Activated CD4-positive, alpha-beta T cell treated with anti-CD3 and anti-CD28 coated beads, Interleukin-2, Interleukin-6, amounts not matched to agents 100 ng/mL and 50 ng/mL, durations not matched to agents 16 hours and 8 hours (primary cell): ENCODE results near the gene S1PR2.
"Not testable (repeated sequence)": the region's sequence is repeated elsewhere in the genome, so short reads cannot be mapped to it uniquely, and the experiment has no call there.

Experiments used
- DNase-seq: peaks from one replicate; pipeline ENCODE4 v3.0.0-alpha.2; 2020

Gene S1PR2

GRCh38 chr19:10252707-10253106 is 21.6 kb upstream of the S1PR2 start:
- DNase-seq = no peak

- DNase-seq = peak; percentile 98
Measured at GRCh38 chr19:10251792-10252694, 20.9 kb upstream of the S1PR2 start, which contains the start of gene MRPL4. Gene MRPL4, plus strand, starts transcription at chr19:10252214. Its CDS starts 40 bp downstream, at chr19:10252254.

GRCh38 chr19:10246511-10246910 is 15.4 kb upstream of the S1PR2 start:
- DNase-seq = no peak

GRCh38 chr19:10245189-10245939 is 14.2 kb upstream of the S1PR2 start:
- no peak for DNase-seq

GRCh38 chr19:10243606-10244005 is 12.5 kb upstream of the S1PR2 start:
- DNase-seq = no peak

GRCh38 chr19:10241826-10242449 is 10.8 kb upstream of the S1PR2 start:
- DNase-seq = not testable (repeated sequence)

- no peak for DNase-seq
Measured at GRCh38 chr19:10238172-10238783, 7.1 kb upstream of the S1PR2 start.

GRCh38 chr19:10237702-10238101 is 6.6 kb upstream of the S1PR2 start:
- no peak for DNase-seq

GRCh38 chr19:10235409-10235808 is 4.3 kb upstream of the S1PR2 start:
- DNase-seq = not testable (repeated sequence)

- no peak for DNase-seq
Measured at GRCh38 chr19:10235003-10235402, 3.9 kb upstream of the S1PR2 start.

- no peak for DNase-seq
Measured at GRCh38 chr19:10233946-10234345, 2.8 kb upstream of the S1PR2 start.

- no peak for DNase-seq
Measured at GRCh38 chr19:10231612-10232228, 589 bp upstream of the S1PR2 start.

GRCh38 chr19:10230173-10230860 is 814 bp downstream of the S1PR2 start:
- DNase-seq = peak; percentile 34

GRCh38 chr19:10228920-10229319 is 2.2 kb downstream of the S1PR2 start:
- peak; percentile 54 for DNase-seq

GRCh38 chr19:10228393-10228792 is 2.7 kb downstream of the S1PR2 start:
- DNase-seq = no peak

GRCh38 chr19:10227026-10227971 is 3.8 kb downstream of the S1PR2 start:
- DNase-seq = no peak

GRCh38 chr19:10226376-10227025 is 4.6 kb downstream of the S1PR2 start:
- no peak for DNase-seq

- DNase-seq = no peak
Measured at GRCh38 chr19:10226021-10226375, 5.1 kb downstream of the S1PR2 start.

- DNase-seq = no peak
Measured at GRCh38 chr19:10224337-10224736, 6.8 kb downstream of the S1PR2 start.
